Choroid plexus epithelial cell (primary cell): ENCODE results near the gene CYP46A1.
A peak's percentile ranks its signal among the peaks of the same experiment; 100 is the strongest.

Source experiments
- DNase-seq: peaks from one replicate; pipeline ENCODE4 v3.0.0-alpha.2; 2010; ENCODE audit warnings: low read depth
- H3K4me3 ChIP-seq: 2 replicates; pipeline ENCODE4 v1.5.1; 2011; ENCODE audit warnings: low read depth, mild to moderate bottlenecking, control low read depth, low read length, moderate library complexity
- CTCF ChIP-seq: conservative IDR thresholded peaks from 2 replicates; pipeline ENCODE4 v1.5.1; 2011; ENCODE audit warnings: low read depth, mild to moderate bottlenecking, control low read depth, inconsistent platforms, low read length, moderate library complexity

Gene CYP46A1

DNA sequence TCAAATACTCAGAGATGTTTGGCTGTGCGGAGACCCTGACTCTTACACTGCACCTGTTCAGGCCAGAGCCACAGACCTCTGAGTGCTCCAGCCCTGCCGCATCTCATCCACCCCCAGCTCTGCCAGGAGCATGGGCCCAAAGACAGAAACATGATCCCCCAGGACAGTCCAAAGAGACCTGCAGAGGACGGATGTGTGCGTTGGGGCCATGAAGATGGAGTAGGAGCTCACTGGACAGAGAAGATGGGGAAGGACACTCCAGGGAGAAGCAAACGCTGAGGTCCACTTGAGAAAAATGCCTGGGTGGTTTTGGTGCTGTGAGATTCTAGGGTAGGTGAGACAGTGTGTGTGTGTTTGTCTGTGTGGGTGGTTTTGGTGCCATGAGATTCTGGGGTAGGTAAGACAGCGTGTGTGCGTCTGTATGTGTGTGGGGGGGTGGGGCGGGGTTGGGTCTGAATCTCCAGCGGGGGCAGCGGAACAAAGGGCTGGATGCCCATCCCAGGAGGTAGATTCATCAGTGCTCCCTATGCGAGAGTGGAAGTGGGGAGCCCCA, 40.0 kb upstream of the CYP46A1 start:
- TF ChIP-seq CTCF: no peak
- no peak for DNase-seq
- H3K4me3 ChIP-seq: no peak overlapping the region

DNA sequence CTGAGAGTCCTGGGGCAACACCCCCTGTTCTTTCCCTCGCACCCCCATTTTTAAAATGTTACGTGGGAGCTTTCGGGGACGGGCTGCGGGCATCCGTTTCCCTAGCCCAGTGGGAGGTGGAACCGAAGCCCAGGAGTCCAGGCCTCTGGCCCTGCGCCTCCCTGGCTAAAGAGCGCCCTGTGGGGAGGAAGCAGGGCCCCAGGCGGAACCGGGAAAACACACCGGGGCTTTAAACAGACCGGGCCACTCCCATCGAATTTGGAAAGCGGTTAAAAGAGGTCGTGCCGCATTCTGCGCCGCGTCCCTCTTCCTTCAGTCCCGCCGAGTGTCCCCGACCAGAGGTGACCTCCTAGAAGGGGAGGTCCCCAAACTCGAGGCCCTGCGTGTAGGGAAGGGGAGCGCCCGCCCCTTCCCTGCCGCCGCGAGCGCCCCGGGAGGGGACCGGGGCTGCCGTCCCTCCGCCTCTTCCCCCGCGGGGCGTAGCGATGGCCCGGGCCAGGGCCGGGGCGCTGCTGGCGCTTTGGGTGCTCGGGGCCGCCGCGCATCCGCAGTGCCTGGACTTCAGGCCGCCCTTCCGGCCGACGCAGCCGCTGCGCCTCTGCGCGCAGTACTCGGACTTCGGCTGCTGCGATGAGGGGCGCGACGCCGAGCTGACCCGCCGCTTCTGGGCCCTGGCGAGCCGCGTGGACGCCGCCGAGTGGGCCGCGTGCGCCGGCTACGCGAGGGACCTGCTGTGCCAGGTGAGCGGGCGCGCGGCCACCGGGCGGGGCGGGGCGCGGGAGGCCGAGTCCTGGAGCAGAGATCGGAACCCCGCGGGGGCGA, 39.2 kb upstream of the CYP46A1 start, which contains the start of gene HHIPL1:
TSS of gene HHIPL1 (plus strand) at position 407 of the 822 bp plus-strand sequence. CDS start at position 486, 79 bp downstream.
- H3K4me3 ChIP-seq: peak within 1 kb of the TSS; percentile 51

GRCh38 chr14:99645545-99646505, 38.3 kb upstream of the CYP46A1 start:
- peak overlapping the region; percentile 51 for H3K4me3 ChIP-seq
- no peak for DNase-seq
- no peak for TF ChIP-seq CTCF

More for the DNA sequence above, 39.2 kb upstream of the CYP46A1 start, which contains the start of gene HHIPL1:
- no peak for TF ChIP-seq CTCF
- peak; percentile 46 for DNase-seq

GRCh38 chr14:99647411-99647810, 36.7 kb upstream of the CYP46A1 start:
- TF ChIP-seq CTCF: no peak
- DNase-seq: no peak
- no peak overlapping the region for H3K4me3 ChIP-seq

GRCh38 chr14:99648027-99648784, 35.9 kb upstream of the CYP46A1 start:
- TF ChIP-seq CTCF: no peak
- no peak for DNase-seq
- H3K4me3 ChIP-seq: no peak overlapping the region

DNA sequence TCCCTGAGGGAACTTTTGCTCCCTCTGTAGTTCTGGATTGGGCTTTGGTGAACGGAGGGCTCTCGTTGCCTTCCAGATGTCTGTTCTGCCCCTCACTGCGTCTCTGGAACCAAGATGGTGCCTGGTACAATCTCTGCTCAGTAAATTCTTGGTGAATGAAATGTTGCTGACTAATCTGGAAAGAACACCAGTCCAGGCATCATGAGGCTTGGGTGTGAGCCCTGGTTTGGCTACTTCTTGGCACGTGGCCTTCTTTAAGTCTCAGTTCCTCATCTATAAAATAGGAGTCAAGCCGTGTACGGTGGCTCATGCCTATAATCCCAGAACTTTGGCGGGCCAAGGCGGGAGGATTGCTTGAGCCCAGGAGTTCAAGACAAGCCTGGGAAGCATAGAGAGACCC, 34.9 kb upstream of the CYP46A1 start:
- no peak overlapping the region for H3K4me3 ChIP-seq
- DNase-seq: peak; percentile 67
- TF ChIP-seq CTCF: no peak
